ENCODE data around the gene METTL25.

METTL25 gene

GRCh38 chr12:82517808-82518207, 159.5 kb downstream of the METTL25 start:
- H3K27ac ChIP-seq = no peak overlapping the region
- no peak overlapping the region for H3K4me3 ChIP-seq

DNA sequence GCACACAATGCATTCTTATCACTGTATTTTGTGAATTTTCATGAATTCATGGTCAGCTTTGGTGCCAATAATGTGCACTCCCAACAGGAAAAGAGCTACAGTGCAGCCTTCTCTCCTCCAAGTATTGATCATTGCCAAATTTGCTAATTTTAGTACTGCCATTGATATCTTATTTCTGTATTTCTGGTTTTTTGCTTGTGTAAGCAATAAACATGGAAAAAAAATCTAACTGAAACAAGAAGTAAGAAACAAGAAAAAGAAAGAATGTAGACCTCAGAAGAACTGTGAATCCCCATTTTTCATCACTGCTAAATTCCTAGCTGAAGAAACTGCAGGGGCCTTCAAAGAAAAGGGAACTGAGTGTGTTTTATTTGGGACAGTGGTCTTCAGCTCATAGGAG, 161.2 kb downstream of the METTL25 start:
- H3K27ac ChIP-seq = no peak overlapping the region
- no peak overlapping the region for H3K4me3 ChIP-seq

DNA sequence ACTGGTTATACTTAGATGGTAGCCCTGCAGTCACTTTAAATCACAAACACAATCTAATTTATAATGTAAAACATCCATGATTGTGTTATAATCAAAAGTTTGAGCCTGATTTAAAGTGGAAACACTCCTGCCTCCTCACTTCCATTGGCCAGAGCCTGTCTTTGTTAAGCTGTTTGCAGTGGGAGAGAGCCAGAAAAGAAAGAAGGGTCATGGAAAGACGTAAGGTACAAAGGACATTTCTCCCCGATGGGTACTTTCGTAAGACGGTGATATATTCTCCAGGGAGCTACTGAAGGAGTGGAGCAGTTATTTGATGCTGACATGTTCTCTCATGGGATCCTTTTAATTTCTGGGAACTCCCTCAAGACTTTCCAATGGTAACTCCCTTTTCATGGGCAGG, 164.0 kb downstream of the METTL25 start:
- Histone ChIP-seq H3K4me3 (no peak overlapping the region), H3K27ac (no peak overlapping the region)

GRCh38 chr12:82522762-82523161, 164.4 kb downstream of the METTL25 start:
- H3K27ac ChIP-seq = no peak overlapping the region
- H3K4me3 ChIP-seq = no peak overlapping the region

DNA sequence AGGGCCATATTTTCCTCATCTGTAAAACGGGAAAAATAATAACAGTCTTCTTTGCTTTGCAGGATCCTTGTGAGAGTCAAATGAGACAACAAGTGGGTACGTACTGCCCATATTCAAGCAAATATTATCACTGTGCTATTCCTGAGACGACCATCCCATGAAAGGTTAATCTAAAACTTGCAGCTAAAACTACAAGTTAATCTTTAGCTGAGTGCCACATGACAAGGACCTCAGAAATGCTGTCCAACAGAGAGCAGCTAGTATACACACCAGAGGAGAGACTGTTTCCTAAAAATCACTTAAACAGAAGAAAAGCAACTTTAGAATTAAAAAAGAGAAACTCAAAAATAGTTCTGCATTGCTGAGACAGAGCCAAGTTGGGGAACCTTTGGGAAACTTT, 165.7 kb downstream of the METTL25 start:
- Histone ChIP-seq H3K27ac (peak overlapping the region in 5 of 21 experiments; percentile 5 to 74 (median 51)), H3K4me3 (no peak overlapping the region)

DNA sequence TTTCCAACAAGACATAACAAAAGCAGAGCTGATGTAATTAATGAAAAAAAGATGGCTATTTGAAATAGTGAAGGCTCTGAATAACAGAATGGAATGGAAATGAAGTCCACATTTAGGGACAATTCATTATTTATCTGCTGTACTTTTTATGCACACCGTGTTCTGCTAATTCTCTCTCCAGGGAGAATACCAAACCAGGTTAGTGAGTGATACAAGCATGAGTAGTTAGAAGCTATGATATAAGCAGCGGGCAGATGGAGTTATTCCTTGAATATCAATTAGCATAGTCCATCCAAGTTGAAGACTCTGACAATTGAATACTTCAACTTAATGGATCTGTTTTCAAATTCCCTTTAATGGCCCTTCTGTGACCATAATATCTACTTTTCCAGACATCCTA, 166.3 kb downstream of the METTL25 start:
- H3K4me3 ChIP-seq = no peak overlapping the region
- H3K27ac ChIP-seq = no peak overlapping the region

DNA sequence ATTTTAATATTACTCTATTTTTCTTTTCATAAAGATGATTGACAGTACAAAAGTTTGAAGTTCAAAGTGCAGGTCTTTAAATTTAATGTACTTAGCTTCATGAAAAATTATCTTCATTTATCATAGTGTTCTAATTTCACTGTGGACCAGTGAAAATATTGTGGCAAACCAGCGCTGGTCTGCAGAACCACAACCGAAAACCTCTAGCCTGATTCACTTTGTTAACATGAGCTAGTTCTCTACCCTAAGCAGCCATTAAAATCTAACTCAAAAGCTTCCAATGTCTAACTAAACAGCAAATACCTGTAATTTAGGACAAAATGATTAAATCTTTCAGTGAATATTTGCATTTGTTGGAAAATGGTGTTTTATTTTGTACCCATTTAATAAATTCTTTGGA, 167.3 kb downstream of the METTL25 start:
- no peak overlapping the region for H3K27ac ChIP-seq
- H3K4me3 ChIP-seq = no peak overlapping the region

DNA sequence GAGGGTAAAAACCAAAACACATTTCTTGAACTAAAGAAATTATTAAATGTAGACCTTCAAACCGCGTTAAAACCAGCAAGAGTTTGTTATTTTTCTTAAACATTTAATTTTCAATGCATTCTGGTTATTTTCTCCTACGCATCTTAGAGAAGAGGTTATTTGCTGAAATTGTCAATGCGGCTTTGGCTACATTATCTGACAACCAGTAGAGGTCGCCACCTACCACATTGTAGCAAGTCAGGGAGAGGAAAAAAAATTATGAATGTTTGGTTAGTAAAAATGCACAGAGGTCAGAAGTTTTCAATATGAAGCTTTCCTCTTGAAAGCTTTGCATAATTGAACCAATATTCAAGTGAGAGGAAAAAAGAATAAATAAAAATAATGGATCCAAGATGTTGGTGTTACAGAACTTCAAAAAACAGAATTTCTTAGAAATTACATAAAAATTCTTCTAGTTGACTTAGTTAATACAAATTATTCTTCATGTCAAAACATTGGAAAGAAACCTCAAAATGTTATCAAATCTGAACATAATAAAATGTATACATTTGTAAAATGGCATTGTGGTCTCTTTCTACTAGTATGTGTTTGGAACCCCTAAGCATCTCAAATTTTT, 168.9 kb downstream of the METTL25 start:
- H3K4me3 ChIP-seq = no peak overlapping the region
- H3K27ac ChIP-seq = no peak overlapping the region
